GM12892 (cell line): ENCODE data around the gene PIK3AP1.

Source experiments
- POLR2A ChIP-seq: IDR thresholded peaks from 2 replicates; pipeline ENCODE4 v1.6.1; 2011; ENCODE audit warnings: low read depth, low read length, control low read depth
- POLR2AphosphoS5 ChIP-seq: IDR thresholded peaks from 2 replicates; pipeline ENCODE4 v1.6.1; 2011; ENCODE audit warnings: low read depth, low read length, control low read depth
- TAF1 ChIP-seq: IDR thresholded peaks from 2 replicates; pipeline ENCODE4 v1.6.1; 2011; ENCODE audit warnings: low read depth, mild to moderate bottlenecking, control low read depth, low read length, borderline replicate concordance

DNA sequence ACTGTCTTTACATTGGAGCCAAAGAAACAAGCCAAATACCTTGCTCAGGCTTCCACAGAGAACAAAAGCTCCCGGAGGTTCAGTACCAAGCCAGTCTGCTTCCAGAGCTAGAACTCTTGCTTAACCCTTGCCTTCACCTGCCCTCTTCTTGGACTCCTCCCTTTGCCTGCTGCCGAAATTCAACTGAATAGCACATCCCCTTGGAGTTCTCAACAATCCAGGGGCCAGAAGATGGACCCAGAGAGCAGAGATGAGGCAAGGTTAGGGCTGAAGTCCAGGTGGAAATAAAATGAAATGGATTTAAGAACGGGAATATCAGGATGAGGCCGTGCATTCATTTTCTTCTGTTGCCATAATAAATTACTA lies 876 bp upstream of the PIK3AP1 start:
- TF ChIP-seq POLR2AphosphoS5 (no peak), POLR2A (no peak), TAF1 (no peak)
